ENCODE results near the gene PLD2.

GRCh38 chr17:4766201-4766600 is 40.8 kb upstream of the PLD2 start:
- TF ChIP-seq SP1 (IDR thresholded peaks at IDR 0.05), result no peak
- no peak for TF ChIP-seq ZNF384 (IDR thresholded peaks at IDR 0.05)
- no peak for TF ChIP-seq ELF4 (IDR thresholded peaks at IDR 0.05)

Data from HEK293T (cell line).